Stomach (tissue), 9 donors: ENCODE measurements around the gene RARS2. TPM values are rescaled to one million over a fixed set of nuclear protein-coding genes. Genes with fewer than 3 reads are reported as not detected.

ENCODE experiments used
- DNase-seq, 2 donors: peaks; one replicate each; pipeline versions ENCODE4 v3.0.0 to v3.0.0-alpha.2; 2013 to 2019
- H3K27ac ChIP-seq, 5 donors: fragments of 200-600 bp in 4 of 5; sonication (generic) in 4 of 5; one replicate each; pipeline ENCODE4 v1.5.1; 2013 to 2019; ENCODE audit warnings: mild to moderate bottlenecking in 1 of 5, moderate library complexity in 1 of 5
- H3K27me3 ChIP-seq, 3 donors: fragments of 200-600 bp; sonication (generic); one replicate each; pipeline ENCODE4 v1.5.1; 2017 to 2019; ENCODE audit warnings: mixed run types in 1 of 3
- H3K36me3 ChIP-seq, 4 donors: fragments of 200-600 bp; sonication (generic); 1 replicate in 3 of 4; 2 replicates in 1 of 4; pipeline ENCODE4 v1.5.1; 2016 to 2019
- H3K4me1 ChIP-seq, 4 donors: fragments of 200-600 bp; sonication (generic); one replicate each; pipeline ENCODE4 v1.5.1; 2016 to 2019
- H3K4me3 ChIP-seq, 4 donors: fragments of 200-600 bp; sonication (generic) in 3 of 4; one replicate each; pipeline ENCODE4 v1.5.1; 2016 to 2019; ENCODE audit warnings: mild to moderate bottlenecking in 1 of 4
- H3K9me3 ChIP-seq, 4 donors: fragments of 200-600 bp; sonication (generic); one replicate each; pipeline ENCODE4 v1.5.1; 2016 to 2019
- EP300 ChIP-seq: sonication (generic); formaldehyde crosslinking; IDR thresholded peaks from one replicate; pipeline ENCODE4 v1.6.1; 2017; ENCODE audit warnings: antibody characterized with exemption
- POLR2A ChIP-seq, 4 donors: fragments of 450-650 bp; IDR thresholded peaks; one replicate each; pipeline ENCODE4 v1.6.1; 2016; ENCODE audit warnings: antibody characterized with exemption in 4 of 4, control low read depth in 2 of 4, mild to moderate bottlenecking in 1 of 4, moderate library complexity in 1 of 4
- POLR2AphosphoS5 ChIP-seq, 3 donors: sonication (generic); formaldehyde crosslinking; IDR thresholded peaks; one replicate each; pipeline ENCODE4 v1.6.1; 2016; ENCODE audit warnings: antibody characterized with exemption in 3 of 3
- WGBS, 5 donors: extraction: QIAGEN DNeasy Blood & Tissue Kit in 3 of 5; methylation state at CpG; one replicate each; pipeline versions ENCODE4 v1.1.5 to v1.1.7; 2013 to 2018; 5-methylcytosine and 5-hydroxymethylcytosine counted together
- intact Hi-C: fragments of 100-400 bp; cut with DNase I; formaldehyde crosslinking; loops from one replicate; pipeline ENCODE4 v1.15.1; 2023; ENCODE audit warnings: low total_unique reads
- polyA plus RNA-seq, 3 donors: library from polyadenylated mRNA; stranded (reverse); fragments of 200-250 nt; gene quantifications; one replicate each; pipeline ENCODE4 v1.2.3, GENCODE V29; 2013
- total RNA-seq, 5 donors: library from RNA; depleted of rRNA; stranded (reverse); fragments of >200 nt; gene quantifications; one replicate each; pipeline versions ENCODE4 v1.1.0 to v1.2.3, GENCODE V29; 2014 to 2016
- TF ChIP-seq, protein P1 (sequence below), 7 experiments: fragments of 450-650 bp in 4 of 7; fragments of 200-600 bp in 3 of 7; sonication (generic) in 3 of 7; IDR thresholded peaks; one replicate each; pipeline ENCODE4 v1.5.1; 2016 to 2019; ENCODE audit warnings: antibody characterized with exemption in 7 of 7, control low read depth in 2 of 7, mild to moderate bottlenecking in 1 of 7
- donor health status: healthy with polysubstance abuse.
- donor health status: Bipolar disorder and iron deficiency.
- donor health status: healthy.

RARS2 gene
- total and polyA plus RNA-seq, 8 donors = 17.7 to 126 (median 36.6) TPM

DNA sequence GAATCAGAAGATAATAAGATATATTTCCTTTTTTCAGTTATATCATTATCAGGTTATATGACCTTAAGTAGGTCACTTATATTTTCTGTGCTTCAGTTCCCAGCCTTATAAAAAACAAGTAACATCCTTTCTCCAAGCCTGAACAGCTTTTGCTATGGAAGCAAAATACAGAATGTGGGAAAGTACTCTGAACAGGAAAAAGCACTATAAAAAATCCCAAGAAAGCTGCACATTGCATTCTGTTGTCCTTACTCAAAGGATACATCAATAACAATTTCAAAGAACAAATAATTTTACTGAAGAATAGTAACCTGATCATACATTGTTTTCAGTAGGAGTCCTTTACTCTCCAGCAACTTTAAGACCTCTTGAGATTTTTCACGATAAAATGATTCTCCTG, 60.6 kb downstream of the RARS2 start:
- 95 to 100% (median 98%) methylated on average over 1 of the region's 1 CpG for WGBS, 5 donors
- no peaks in the 10 kb centered on the region for H3K27me3 ChIP-seq
- no peak overlapping the region for H3K4me3 ChIP-seq
- no peaks in the 10 kb centered on the region for H3K9me3 ChIP-seq
- intact Hi-C loops = no loop called here
- no peak overlapping the region for H3K27ac ChIP-seq
- peaks cover 7 to 67% (median 55%) of the 10 kb centered on the region in 4 donors for H3K36me3 ChIP-seq
- DNase-seq = no peak
- TF ChIP-seq POLR2A (IDR thresholded peaks at IDR 0.05) = no peak
- TF ChIP-seq, protein P1, sequence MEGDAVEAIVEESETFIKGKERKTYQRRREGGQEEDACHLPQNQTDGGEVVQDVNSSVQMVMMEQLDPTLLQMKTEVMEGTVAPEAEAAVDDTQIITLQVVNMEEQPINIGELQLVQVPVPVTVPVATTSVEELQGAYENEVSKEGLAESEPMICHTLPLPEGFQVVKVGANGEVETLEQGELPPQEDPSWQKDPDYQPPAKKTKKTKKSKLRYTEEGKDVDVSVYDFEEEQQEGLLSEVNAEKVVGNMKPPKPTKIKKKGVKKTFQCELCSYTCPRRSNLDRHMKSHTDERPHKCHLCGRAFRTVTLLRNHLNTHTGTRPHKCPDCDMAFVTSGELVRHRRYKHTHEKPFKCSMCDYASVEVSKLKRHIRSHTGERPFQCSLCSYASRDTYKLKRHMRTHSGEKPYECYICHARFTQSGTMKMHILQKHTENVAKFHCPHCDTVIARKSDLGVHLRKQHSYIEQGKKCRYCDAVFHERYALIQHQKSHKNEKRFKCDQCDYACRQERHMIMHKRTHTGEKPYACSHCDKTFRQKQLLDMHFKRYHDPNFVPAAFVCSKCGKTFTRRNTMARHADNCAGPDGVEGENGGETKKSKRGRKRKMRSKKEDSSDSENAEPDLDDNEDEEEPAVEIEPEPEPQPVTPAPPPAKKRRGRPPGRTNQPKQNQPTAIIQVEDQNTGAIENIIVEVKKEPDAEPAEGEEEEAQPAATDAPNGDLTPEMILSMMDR (IDR thresholded peaks at IDR 0.05) = no peak
- no peak for TF ChIP-seq EP300
- no peak for TF ChIP-seq POLR2AphosphoS5 (IDR thresholded peaks at IDR 0.05)
- H3K4me1 ChIP-seq = no peaks in the 10 kb centered on the region

DNA sequence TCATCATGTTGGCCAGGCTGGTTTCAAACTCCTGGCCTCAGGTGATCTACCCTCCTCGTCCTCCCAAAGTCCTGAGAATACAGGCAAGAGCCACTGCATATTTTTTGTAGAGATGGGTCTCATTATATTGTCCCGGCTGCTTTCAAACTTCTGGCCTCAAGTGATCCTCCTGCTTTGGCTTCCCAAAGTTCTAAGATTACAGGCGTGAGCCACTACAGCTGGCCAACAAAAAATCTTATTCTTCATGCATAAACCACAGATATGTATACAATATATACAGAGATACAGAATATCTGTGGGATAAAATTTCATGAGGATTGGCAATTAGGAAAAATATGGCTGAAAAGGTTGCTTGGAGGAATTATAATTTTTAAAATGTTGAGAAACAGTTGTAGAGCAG, 67.1 kb downstream of the RARS2 start:
- intact Hi-C loops = no loop called here
- Histone ChIP-seq H3K9me3 (no peaks in the 10 kb centered on the region), H3K4me1 (no peaks in the 10 kb centered on the region), H3K36me3 (peaks cover 16 to 83% (median 66%) of the 10 kb centered on the region in 4 donors), H3K4me3 (no peak overlapping the region), H3K27ac (no peak overlapping the region), H3K27me3 (no peaks in the 10 kb centered on the region)
- DNase-seq = no peak
- no peak for TF ChIP-seq EP300
- TF ChIP-seq, protein P1 (IDR thresholded peaks at IDR 0.05) = no peak
- TF ChIP-seq POLR2A (IDR thresholded peaks at IDR 0.05) = no peak
- TF ChIP-seq POLR2AphosphoS5 (IDR thresholded peaks at IDR 0.05) = no peak
- 81 to 98% (median 94%) methylated on average over 3 of the region's 3 CpGs for WGBS, 5 donors

DNA sequence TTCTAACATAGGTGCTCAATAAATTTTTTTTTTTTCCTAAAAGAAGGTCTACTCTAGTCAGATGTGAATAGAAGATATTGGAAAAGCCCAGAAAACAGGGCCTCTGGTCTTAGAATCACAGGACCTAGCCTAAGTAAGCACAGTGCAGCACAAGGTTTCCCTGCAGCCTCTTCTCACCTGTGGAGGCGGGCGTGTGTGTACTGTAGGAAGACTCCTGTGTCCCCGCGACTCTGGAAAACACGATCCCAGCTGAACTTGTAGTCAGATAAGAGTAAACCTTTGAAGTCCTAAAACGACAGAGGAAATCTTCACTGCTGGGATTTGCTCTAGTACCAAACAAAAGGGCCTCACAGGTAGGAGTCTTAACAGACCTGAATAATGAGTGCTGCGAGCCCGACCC, 71.3 kb downstream of the RARS2 start:
- TF ChIP-seq, protein P1 (IDR thresholded peaks at IDR 0.05) = no peak
- TF ChIP-seq POLR2AphosphoS5 (IDR thresholded peaks at IDR 0.05) = no peak
- no peak for TF ChIP-seq EP300
- TF ChIP-seq POLR2A (IDR thresholded peaks at IDR 0.05) = no peak
- no peaks in the 10 kb centered on the region for H3K4me1 ChIP-seq
- intact Hi-C loops = no loop called here
- DNase-seq = no peak
- 85 to 94% (median 89%) methylated on average over 8 of the region's 8 CpGs for WGBS, 5 donors
- H3K9me3 ChIP-seq = no peaks in the 10 kb centered on the region
- H3K4me3 ChIP-seq = no peak overlapping the region
- no peaks in the 10 kb centered on the region for H3K27me3 ChIP-seq
- H3K27ac ChIP-seq = no peak overlapping the region
- H3K36me3 ChIP-seq = peaks cover 22 to 85% (median 82%) of the 10 kb centered on the region in 4 donors

DNA sequence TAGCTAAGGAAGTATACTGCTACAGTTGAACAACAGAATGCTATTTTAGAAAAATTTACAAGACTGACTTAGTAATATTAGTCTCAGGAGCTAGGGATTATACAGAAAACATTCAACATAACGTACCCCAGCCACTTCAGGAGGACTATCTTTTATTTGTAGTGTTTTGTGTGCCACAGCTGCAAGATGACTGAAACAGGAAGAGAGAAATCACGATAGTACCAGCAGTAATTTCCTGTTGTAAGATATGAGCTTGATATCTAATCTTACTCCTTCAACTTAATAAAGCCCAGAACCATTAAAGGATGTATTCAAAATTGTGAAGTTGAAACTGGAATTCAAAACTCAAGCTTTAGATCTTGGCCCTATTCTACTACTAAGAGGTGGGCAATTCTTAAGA, 75.0 kb downstream of the RARS2 start:
- WGBS, 5 donors = 19 to 34% (median 26%) methylated on average over 2 of the region's 2 CpGs
- no peaks in the 10 kb centered on the region for H3K9me3 ChIP-seq
- TF ChIP-seq, protein P1 (IDR thresholded peaks at IDR 0.05) = no peak
- no peak for TF ChIP-seq POLR2A (IDR thresholded peaks at IDR 0.05)
- TF ChIP-seq POLR2AphosphoS5 (IDR thresholded peaks at IDR 0.05) = no peak
- TF ChIP-seq EP300 = no peak
- H3K27ac ChIP-seq = no peak overlapping the region
- DNase-seq = no peak
- intact Hi-C loops = no loop called here
- H3K36me3 ChIP-seq = peaks cover 29 to 100% (median 97%) of the 10 kb centered on the region in 4 donors
- no peaks in the 10 kb centered on the region for H3K27me3 ChIP-seq
- no peak overlapping the region for H3K4me3 ChIP-seq
- no peaks in the 10 kb centered on the region for H3K4me1 ChIP-seq
